Endothelial cell of umbilical vein (primary cell): Measurements from ENCODE around the gene KIR3DL1.

ENCODE experiments used
- EZH2 ChIP-seq: IDR thresholded peaks from 2 replicates; pipeline ENCODE4 v1.6.1; 2012; ENCODE audit warnings: borderline replicate concordance, low read depth, mild to moderate bottlenecking, moderate library complexity, low read length, inconsistent platforms; ENCODE audit not compliant: severe bottlenecking
- GATA2 ChIP-seq: IDR thresholded peaks from 2 replicates; pipeline ENCODE4 v1.7.0; 2011; ENCODE audit warnings: low read depth, mild to moderate bottlenecking, moderate library complexity, mixed read lengths, low read length; ENCODE audit not compliant: insufficient read length, insufficient read depth
- JUN ChIP-seq: IDR thresholded peaks from 2 replicates; pipeline ENCODE4 v1.6.1; 2011; ENCODE audit warnings: borderline replicate concordance, low read depth; ENCODE audit not compliant: insufficient read length, insufficient read depth
- POLR2A ChIP-seq: IDR thresholded peaks from 2 replicates; pipeline ENCODE4 v1.6.1; 2012; ENCODE audit warnings: low read depth, mild to moderate bottlenecking, control low read depth, low read length
- POLR2AphosphoS5 ChIP-seq: IDR thresholded peaks from 2 replicates; pipeline ENCODE4 v1.6.1; 2012; ENCODE audit warnings: low read depth, mild to moderate bottlenecking, control low read depth, low read length, moderate library complexity; ENCODE audit not compliant: insufficient read depth
- TF ChIP-seq, protein P1 (sequence below), 2 donors: IDR thresholded peaks; 1 replicate in 1 of 2; 2 replicates in 1 of 2; pipeline ENCODE4 v1.5.1; 2011; ENCODE audit warnings: low read length in 2 of 2, mild to moderate bottlenecking in 2 of 2, moderate library complexity in 2 of 2, control low read depth in 1 of 2, inconsistent platforms in 1 of 2, low read depth in 1 of 2; ENCODE audit not compliant: insufficient read depth in 1 of 2; ENCODE audit errors: extremely low read depth in 1 of 2
- TF ChIP-seq, protein P2 (sequence below): IDR thresholded peaks from 2 replicates; pipeline ENCODE4 v1.6.1; 2011; ENCODE audit not compliant: insufficient read depth, insufficient read length

DNA sequence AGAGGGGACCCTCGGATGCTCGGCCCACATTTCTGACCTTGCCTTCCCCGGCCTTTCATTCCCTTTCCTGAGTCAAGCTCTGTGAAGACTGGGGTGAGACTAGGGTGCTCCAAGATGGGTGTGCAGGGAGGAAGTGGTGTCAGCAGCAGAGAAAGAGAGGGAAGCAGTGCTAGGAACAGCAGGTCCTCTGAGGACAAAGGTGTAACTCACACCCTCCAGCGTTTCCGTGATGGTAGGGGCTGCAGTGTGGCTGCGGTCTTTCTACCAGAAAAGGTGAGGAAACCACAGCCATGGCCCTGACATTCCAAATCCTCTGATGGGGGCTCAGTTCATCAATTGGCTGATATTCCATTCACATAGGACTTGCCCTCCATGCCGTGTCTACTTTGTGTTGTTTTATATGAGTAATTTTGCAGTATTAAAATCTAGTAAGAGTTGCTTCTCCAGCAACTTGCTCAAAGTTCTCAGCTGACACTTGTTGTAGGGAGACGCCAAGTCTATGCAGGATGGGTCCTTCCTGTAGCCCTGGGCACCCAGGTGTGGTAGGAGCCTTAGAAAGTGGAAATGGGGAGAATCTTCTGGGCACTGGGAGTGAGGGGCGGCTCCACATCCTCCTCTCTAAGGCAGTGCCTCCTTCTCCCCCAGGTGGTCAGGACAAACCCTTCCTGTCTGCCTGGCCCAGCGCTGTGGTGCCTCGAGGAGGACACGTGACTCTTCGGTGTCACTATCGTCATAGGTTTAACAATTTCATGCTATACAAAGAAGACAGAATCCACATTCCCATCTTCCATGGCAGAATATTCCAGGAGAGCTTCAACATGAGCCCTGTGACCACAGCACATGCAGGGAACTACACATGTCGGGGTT lies 1.6 kb downstream of the KIR3DL1 start:
- TF ChIP-seq POLR2A (no peak), EZH2 (no peak), POLR2AphosphoS5 (no peak), GATA2 (no peak), JUN (no peak)
- TF ChIP-seq, protein P1, sequence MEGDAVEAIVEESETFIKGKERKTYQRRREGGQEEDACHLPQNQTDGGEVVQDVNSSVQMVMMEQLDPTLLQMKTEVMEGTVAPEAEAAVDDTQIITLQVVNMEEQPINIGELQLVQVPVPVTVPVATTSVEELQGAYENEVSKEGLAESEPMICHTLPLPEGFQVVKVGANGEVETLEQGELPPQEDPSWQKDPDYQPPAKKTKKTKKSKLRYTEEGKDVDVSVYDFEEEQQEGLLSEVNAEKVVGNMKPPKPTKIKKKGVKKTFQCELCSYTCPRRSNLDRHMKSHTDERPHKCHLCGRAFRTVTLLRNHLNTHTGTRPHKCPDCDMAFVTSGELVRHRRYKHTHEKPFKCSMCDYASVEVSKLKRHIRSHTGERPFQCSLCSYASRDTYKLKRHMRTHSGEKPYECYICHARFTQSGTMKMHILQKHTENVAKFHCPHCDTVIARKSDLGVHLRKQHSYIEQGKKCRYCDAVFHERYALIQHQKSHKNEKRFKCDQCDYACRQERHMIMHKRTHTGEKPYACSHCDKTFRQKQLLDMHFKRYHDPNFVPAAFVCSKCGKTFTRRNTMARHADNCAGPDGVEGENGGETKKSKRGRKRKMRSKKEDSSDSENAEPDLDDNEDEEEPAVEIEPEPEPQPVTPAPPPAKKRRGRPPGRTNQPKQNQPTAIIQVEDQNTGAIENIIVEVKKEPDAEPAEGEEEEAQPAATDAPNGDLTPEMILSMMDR (IDR thresholded peaks at IDR 0.05; ENCODE audit: extremely low read depth in 1 of 2, insufficient read depth in 1 of 2, low read depth in 1 of 2, low read length in 2 of 2) = no peak
- TF ChIP-seq, protein P2, sequence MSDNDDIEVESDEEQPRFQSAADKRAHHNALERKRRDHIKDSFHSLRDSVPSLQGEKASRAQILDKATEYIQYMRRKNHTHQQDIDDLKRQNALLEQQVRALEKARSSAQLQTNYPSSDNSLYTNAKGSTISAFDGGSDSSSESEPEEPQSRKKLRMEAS = no peak
